HG02870 (cell line): ENCODE measurements around the gene CSHL1.
"Not testable (repeated sequence)": the region's sequence is repeated elsewhere in the genome, so short reads cannot be mapped to it uniquely, and the experiment has no call there.

ENCODE experiments used
- ATAC-seq: cut with Tn5 transposase; IDR thresholded peaks from one replicate; pipeline ENCODE4 v1.9.1; 2021; ENCODE audit warnings: mild to moderate bottlenecking, moderate library complexity; ENCODE audit not compliant: unreplicated experiment

Gene CSHL1

GRCh38 chr17:63941162-63941561, 30.1 kb upstream of the CSHL1 start:
- ATAC-seq, result no peak

DNA sequence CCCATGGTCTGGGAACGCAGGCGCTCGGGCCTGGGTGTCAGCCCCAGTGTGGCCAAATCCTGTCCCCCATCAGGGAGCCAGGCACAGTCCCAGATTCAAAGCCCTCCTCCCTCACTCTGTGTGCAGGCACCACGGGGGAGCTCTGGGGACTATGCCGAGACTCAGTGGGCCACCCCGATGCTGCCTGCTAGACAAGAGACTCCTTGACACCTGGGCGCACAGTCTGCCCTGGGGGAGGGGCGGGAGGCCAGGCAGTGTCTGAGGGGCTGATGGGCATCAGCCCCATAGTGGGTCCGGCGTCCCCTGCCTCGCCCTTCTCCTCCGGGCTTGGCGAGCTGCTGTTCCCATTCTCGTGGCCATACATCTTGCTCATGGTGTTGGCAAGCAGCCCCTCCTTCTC, 29.5 kb upstream of the CSHL1 start:
- ATAC-seq, result no peak

DNA sequence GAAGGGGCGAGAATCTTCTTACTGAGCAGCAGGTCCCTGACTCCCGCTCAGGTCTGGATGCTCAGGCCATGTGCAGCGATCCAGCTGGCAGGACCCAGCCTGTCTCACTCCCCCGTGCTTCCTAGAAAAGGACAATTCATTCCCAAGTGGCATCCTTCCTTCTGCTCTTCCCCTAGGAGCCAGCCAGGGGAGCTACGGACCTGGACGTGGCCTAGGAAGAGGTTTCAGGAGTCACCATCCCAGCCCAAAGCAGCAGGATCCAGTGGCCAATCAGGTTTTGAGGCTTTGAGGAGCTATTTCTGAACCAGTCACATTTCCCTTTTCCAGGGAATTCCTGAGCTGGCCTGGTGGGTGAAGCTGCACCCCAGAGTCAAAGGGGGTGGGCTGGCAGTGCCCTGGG, 28.8 kb upstream of the CSHL1 start:
- ATAC-seq, result no peak

- no peak for ATAC-seq
Observed at GRCh38 chr17:63939401-63939800, 28.3 kb upstream of the CSHL1 start.

- ATAC-seq, result no peak
Observed at GRCh38 chr17:63937920-63938319, 26.9 kb upstream of the CSHL1 start.

- ATAC-seq, result no peak
Observed at GRCh38 chr17:63937319-63937718, 26.3 kb upstream of the CSHL1 start.

DNA sequence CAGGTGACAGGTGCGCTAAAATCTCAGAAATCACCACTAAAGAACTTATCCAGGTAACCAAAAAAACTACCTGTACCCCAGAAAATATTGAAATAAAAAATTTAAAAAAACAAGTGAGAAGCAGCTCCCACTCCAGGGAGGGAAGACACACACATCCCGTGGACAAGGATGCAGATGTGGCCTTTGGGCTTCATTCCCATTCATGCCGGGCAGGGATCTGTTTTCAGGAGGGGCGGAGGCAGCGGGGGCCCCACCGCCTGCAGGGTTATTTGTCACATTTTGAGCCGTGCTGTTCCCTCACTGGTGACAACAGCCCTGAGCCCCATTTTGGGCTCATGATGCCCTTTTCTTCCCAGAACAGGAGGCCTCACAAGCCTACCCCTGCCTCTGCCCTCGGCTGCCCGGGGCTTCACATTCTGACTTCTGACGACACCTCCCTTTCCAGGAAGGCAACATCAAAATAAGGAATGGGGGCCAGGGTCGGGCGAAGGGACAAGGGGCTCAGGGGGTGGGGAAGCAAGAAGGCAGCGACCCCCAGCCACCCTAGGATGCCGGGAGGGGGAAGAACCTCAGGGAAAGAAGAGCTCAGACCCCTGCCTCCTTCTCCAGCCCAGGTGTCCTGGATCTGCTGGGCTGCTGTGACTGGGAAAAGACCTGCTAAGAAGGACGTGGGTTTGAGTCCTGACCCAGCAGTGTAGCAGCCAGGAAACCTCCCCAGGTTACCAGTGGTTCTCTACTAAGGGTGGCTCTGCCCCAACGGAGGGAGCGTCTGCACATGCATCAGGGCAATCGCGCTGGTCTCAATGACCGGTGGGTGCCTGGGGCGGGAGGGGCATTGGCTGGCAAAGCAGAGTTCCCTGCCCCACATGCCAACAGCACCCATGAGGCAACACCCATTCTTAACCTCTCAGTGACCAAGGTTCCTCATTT, 23.4 kb upstream of the CSHL1 start:
- no peak for ATAC-seq

- no peak for ATAC-seq
Observed at GRCh38 chr17:63933598-63933997, 22.5 kb upstream of the CSHL1 start.

DNA sequence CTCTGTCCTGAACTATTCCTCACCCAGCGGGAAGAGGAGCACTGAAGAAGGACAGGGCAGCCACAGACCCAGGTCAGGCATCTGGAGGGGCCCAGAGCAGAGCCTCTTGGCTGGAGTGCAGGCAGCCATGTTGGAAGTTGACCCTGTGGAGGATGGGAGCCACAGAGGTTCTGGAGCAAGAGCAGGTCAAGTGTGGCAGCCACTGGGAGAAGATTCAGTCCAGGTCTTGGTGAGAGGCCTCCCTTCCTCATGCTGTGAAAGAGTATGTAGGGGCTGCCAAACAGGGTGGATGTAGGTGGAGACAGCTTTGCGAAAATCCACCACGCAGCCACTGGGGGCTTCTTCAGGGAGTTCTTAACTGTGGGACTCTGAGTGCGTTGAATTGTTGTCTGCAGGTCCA, 21.7 kb upstream of the CSHL1 start:
- no peak for ATAC-seq

GRCh38 chr17:63931981-63932561, 21.0 kb upstream of the CSHL1 start, which contains the start of gene CD79B:
Gene CD79B, minus strand, starts transcription at chr17:63932331. Its CDS starts 70 bp downstream, at chr17:63932261.
- peak; percentile 79 for ATAC-seq

DNA sequence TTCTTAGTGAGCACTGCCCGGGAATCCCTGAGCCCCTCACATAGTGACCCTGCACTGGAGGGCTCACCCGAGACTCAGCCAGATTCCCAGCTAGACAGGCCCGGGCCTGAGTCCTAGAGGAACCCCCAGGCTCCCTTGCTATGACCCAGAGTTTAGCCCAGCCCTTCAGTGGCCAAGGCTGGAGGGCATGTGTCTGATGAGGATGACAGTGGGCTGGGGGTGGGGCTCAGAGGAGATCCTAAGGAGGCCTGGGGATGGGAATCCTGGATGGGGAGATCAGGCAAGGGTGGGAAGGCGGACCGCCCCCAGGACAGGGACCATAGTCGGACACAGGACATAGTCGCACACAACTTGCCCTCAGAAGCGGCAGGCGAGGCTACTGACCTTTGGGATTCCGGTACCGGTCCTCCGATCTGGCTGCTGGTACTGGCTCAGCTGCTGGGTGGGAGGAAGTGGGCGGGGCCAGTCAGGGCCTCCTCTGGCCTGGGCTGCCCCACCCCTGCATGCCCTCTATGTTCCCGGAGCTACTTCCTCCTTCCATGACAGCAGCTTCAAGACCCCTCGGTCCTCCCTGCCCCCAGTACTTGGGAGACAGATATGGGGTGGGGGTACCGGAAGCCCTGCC, 20.0 kb upstream of the CSHL1 start:
- no peak for ATAC-seq

DNA sequence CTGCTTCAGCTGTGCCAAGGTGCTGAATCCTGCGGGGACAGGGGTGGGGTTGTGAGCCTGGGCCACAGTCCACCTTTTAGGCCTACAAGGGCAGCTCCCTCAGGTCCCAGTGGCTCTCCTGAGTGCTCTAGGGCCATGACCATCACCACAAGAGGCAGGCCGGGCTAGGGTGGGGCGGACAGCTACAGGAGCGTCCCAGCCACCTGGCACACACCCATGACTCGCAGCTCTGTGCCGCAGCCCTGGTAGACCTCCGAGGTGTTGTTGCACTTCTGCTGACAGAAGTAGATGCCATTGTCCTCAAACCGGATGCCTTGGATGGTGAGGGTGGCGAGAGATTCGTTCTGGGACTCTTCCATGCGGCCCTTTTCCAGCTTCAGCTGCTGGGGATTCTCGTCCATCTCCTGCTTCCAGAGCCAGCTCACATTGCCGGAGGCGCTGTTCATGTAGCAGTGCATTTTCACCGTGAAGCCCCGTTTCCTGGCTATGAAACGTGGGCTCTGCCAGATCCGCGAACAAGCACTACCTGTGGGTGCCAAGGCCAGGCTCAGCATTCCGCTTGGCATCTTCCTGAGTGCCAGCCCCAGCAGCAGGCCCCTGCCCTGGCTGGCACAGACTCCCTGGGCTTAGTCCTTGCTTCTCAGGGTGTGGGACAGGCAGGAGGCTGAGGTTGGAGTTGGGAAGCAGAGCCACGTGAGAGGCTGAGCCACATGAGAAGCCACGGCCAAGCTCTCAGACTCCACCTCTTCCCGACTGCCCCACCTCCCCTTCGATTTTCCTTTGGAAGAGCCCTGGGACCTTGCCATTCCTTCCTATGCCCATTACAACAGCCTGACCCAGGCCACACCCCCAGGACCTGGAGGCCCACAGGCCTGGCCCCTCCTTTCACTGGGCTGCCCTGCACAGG, 19.1 kb upstream of the CSHL1 start:
- no peak for ATAC-seq

GRCh38 chr17:63928966-63929695, 18.1 kb upstream of the CSHL1 start:
- ATAC-seq, result no peak

DNA sequence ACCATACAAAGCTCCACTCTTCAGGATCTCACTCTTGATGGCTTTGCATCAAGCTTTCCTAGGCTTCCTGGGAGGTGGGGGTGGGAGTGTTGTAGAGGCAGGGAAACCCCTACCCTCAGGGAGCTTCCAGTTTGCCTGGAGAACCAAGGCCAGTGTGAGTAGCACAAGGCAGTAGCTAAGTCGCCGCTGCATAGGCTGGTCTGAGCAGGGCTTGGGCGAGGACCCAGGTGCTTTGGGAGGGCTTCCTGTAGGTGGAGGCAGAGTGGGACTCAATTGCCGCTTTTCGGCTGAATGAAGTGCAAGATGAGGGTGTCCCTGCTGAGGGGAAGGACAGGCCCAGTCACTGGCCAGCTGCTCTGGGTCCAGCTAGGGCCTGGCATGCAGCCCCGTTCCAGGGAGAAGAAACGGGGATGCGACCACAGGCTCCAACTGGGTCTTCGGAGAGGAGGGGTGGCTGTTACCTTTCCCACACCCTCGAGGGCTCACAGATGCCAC, 17.2 kb upstream of the CSHL1 start:
- ATAC-seq, result no peak

- ATAC-seq, result no peak
Observed at GRCh38 chr17:63927464-63928171, 16.6 kb upstream of the CSHL1 start.

- no peak for ATAC-seq
Observed at GRCh38 chr17:63926164-63926563, 15.1 kb upstream of the CSHL1 start.

GRCh38 chr17:63925615-63926014, 14.6 kb upstream of the CSHL1 start:
- ATAC-seq, result no peak

DNA sequence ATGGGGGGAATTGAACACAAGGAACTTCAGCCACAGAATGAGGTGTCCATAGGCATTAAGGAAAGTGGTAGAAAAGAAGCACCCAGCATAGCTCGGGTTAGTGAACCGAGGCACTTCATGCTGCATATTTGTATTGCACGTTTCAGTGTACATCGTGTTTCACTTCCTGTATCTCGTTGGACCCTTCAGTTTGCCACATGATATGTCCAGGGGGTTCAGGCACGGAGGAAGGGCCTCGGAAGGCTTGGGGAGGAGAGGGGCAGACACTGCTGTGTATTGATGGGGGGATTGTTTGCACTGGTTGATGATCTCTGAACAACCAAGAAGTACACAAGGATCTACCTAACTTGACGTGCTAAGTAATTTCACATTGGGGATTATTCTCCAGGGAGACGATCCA, 11.3 kb upstream of the CSHL1 start:
- not testable (repeated sequence) for ATAC-seq

DNA sequence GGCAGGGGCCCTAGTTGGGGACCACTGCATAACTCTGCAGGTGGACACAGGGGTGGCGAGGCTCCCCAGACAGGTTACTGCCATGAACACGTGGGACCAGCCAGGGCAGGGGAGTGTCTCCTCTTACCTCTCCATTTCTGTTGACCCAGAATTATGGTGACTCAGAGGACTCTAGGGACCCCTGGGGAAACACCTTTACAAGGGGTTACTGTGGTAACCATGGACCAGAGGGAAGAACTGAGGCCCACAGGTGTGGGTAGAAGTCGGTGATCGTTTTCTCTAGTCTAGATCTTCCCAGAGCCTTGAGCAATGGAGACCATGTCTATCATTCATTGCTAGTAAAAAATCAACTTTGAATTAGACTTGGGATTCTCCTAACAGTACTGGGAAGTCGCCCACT, 9.7 kb upstream of the CSHL1 start:
- not testable (repeated sequence) for ATAC-seq
